Measurements from ENCODE around the gene OSBPL6.
"Not testable (repeated sequence)": the region's sequence is repeated elsewhere in the genome, so short reads cannot be mapped to it uniquely, and the experiment has no call there.

OSBPL6 gene

GRCh38 chr2:178193823-178194599, at the start of gene OSBPL6:
TSS of gene OSBPL6 (plus strand) at chr2:178194512. CDS start at chr2:178306185, 111,673 bp downstream.
- peak within 1 kb of the TSS; percentile 51 for H3K4me3 ChIP-seq (ENCODE audit: low read depth, low read length)

GRCh38 chr2:178152033-178152432, 42.3 kb upstream of the OSBPL6 start:
- TF ChIP-seq CTCF (IDR thresholded peaks at IDR 0.05; ENCODE audit: borderline replicate concordance, insufficient read depth, low read depth, low read length) = no peak
- H3K4me3 ChIP-seq (ENCODE audit: low read depth, low read length) = no peak overlapping the region

More at GRCh38 chr2:178193823-178194599, at the start of gene OSBPL6:
- TF ChIP-seq CTCF (IDR thresholded peaks at IDR 0.05; ENCODE audit: borderline replicate concordance, insufficient read depth, low read depth, low read length) = peak; percentile 22; the same call in 1 of the 2 replicates

- TF ChIP-seq CTCF (IDR thresholded peaks at IDR 0.05; ENCODE audit: borderline replicate concordance, insufficient read depth, low read depth, low read length) = no peak
- no peak overlapping the region for H3K4me3 ChIP-seq (ENCODE audit: low read depth, low read length)
These were observed 41.8 kb upstream of the OSBPL6 start for GRCh38 chr2:178152542-178152941.

- no peak overlapping the region for H3K4me3 ChIP-seq (ENCODE audit: low read depth, low read length)
- TF ChIP-seq CTCF (IDR thresholded peaks at IDR 0.05; ENCODE audit: borderline replicate concordance, insufficient read depth, low read depth, low read length) = no peak
These were observed 41.3 kb upstream of the OSBPL6 start for GRCh38 chr2:178152977-178153376.

- not testable (repeated sequence) for H3K4me3 ChIP-seq (ENCODE audit: low read depth, low read length)
These were observed 40.4 kb upstream of the OSBPL6 start for GRCh38 chr2:178153878-178154277.

GRCh38 chr2:178155524-178155923, 38.8 kb upstream of the OSBPL6 start:
- TF ChIP-seq CTCF (IDR thresholded peaks at IDR 0.05; ENCODE audit: borderline replicate concordance, insufficient read depth, low read depth, low read length) = no peak
- H3K4me3 ChIP-seq (ENCODE audit: low read depth, low read length) = no peak overlapping the region

GRCh38 chr2:178157574-178157973, 36.7 kb upstream of the OSBPL6 start:
- TF ChIP-seq CTCF (IDR thresholded peaks at IDR 0.05; ENCODE audit: borderline replicate concordance, insufficient read depth, low read depth, low read length) = no peak
- no peak overlapping the region for H3K4me3 ChIP-seq (ENCODE audit: low read depth, low read length)
